Panc1 (cell line): ENCODE results near the gene FHIT. TPM values are rescaled to one million over a fixed set of nuclear protein-coding genes. Genes with fewer than 3 reads are reported as not detected.

Source experiments
- ATAC-seq: fragments of 200-7000 bp; cut with Tn5 transposase; 2 replicates; pipeline ENCODE4 v1.9.1; 2020; ENCODE audit warnings: mild to moderate bottlenecking, moderate library complexity
- BruUV-seq: library from RNA; stranded (reverse); fragments of 400-500 nt; replicated peaks from 2 replicates; lab custom pipeline; 2021; lab: Mats Ljungman, UMichigan
- CTCF ChIA-PET: fragments of 300-600 bp; sonication (Branson Sonifier 250); formaldehyde crosslinking; loops from one replicate; lab custom pipeline; 2022; ENCODE audit warnings: antibody characterized with exemption; lab: Charles Lee
- POLR2A ChIA-PET: fragments of 300-600 bp; sonication (Branson Sonifier 250); formaldehyde crosslinking; loops from one replicate; lab custom pipeline; 2022; ENCODE audit warnings: antibody characterized with exemption; lab: Charles Lee
- DNase-seq: peaks from one replicate; pipeline ENCODE4 v3.0.0-alpha.2; 2010; ENCODE audit warnings: low read depth, low spot score
- H3K27ac ChIP-seq: 2 replicates; pipeline ENCODE4 v1.5.1; 2011; ENCODE audit warnings: mild to moderate bottlenecking, low read length, inconsistent platforms
- H3K27me3 ChIP-seq: fragments of 200-500 bp; sonication (Bioruptor generic); 2 replicates; pipeline ENCODE4 v1.6.0; 2014; ENCODE audit warnings: low read length, inconsistent platforms; ENCODE audit not compliant: control insufficient read depth, insufficient read depth
- H3K36me3 ChIP-seq: fragments of 200-500 bp; sonication (Bioruptor generic); 2 replicates; pipeline ENCODE4 v1.5.1; 2014; ENCODE audit warnings: inconsistent platforms, mild to moderate bottlenecking, low read length, moderate library complexity; ENCODE audit not compliant: control insufficient read depth, insufficient read depth
- H3K4me1 ChIP-seq: 2 replicates; pipeline ENCODE4 v1.5.1; 2011; ENCODE audit warnings: inconsistent platforms, mild to moderate bottlenecking, low read length, moderate library complexity; ENCODE audit not compliant: control insufficient read depth, insufficient read depth
- H3K4me3 ChIP-seq, 2 experiments: 2 replicates each; pipeline ENCODE4 v1.5.1; 2011 to 2012; ENCODE audit warnings: low read depth in 2 of 2, low read length in 2 of 2, mild to moderate bottlenecking in 2 of 2, inconsistent platforms in 1 of 2, moderate library complexity in 1 of 2
- H3K9me3 ChIP-seq: fragments of 200-500 bp; sonication (Bioruptor generic); 2 replicates; pipeline ENCODE4 v1.5.1; 2014; ENCODE audit warnings: low read depth, mild to moderate bottlenecking, inconsistent platforms, low read length, moderate library complexity; ENCODE audit not compliant: control insufficient read depth, insufficient read depth
- CTCF ChIP-seq: fragments of 450-650 bp; IDR thresholded peaks from 2 replicates; pipeline ENCODE4 v1.5.1; 2017; ENCODE audit warnings: mild to moderate bottlenecking
- POLR2AphosphoS5 ChIP-seq: IDR thresholded peaks from 2 replicates; pipeline ENCODE4 v1.6.1; 2012; ENCODE audit warnings: mild to moderate bottlenecking, low read depth, low read length, moderate library complexity
- REST ChIP-seq, 2 experiments: IDR thresholded peaks; 2 replicates each; pipeline ENCODE4 v1.6.1; 2011 to 2012; ENCODE audit warnings: low read depth in 2 of 2, control low read depth in 1 of 2, low read length in 1 of 2, mild to moderate bottlenecking in 1 of 2, moderate library complexity in 1 of 2; ENCODE audit not compliant: insufficient read depth in 1 of 2
- SIN3A ChIP-seq: IDR thresholded peaks from 2 replicates; pipeline ENCODE4 v1.6.1; 2012; ENCODE audit warnings: low read depth, mild to moderate bottlenecking, low read length, moderate library complexity, borderline replicate concordance; ENCODE audit not compliant: insufficient read depth
- TCF7L2 ChIP-seq: IDR thresholded peaks from 2 replicates; pipeline ENCODE4 v1.6.1; 2011; ENCODE audit warnings: mild to moderate bottlenecking, low read depth, low read length, inconsistent platforms
- in situ Hi-C: cut with HindIII; loops from 2 replicates; pipeline ENCODE4 v1.10.0; 2016; ENCODE audit warnings: low sequenced_read_pairs, low pct_unique_long_range_greater_than_20kb
- intact Hi-C: fragments of 100-400 bp; cut with micrococcal nuclease; formaldehyde crosslinking; loops from one replicate; pipeline ENCODE4 v1.10.0; 2022; ENCODE audit not compliant: unreplicated experiment
- total RNA-seq: library from RNA; stranded (reverse); gene quantifications from one replicate; pipeline ENCODE4 v1.2.1, GENCODE V29; 2021; ENCODE audit not compliant: unreplicated experiment

FHIT gene
- total RNA-seq, 1 experiment from 2014 or later: 2.2 TPM

- POLR2A ChIA-PET: no interaction called here
- H3K4me1 ChIP-seq: no peaks in the 10 kb centered on the region
- no peaks in the 10 kb centered on the region for H3K36me3 ChIP-seq
- CTCF ChIA-PET: no interaction called here
- no peak overlapping the region for H3K4me3 ChIP-seq
- intact Hi-C loops (no loop called here), in situ Hi-C loops (no loop called here)
- BruUV-seq: no TSS peak
- no peak for DNase-seq
- no peaks in the 10 kb centered on the region for H3K27me3 ChIP-seq
- no peak for ATAC-seq
- H3K9me3 ChIP-seq: no peaks in the 10 kb centered on the region
- H3K27ac ChIP-seq: no peak overlapping the region
- TF ChIP-seq POLR2AphosphoS5 (no peak), CTCF (no peak), REST (IDR thresholded peaks at IDR 0.05; ENCODE audit: insufficient read depth in 1 of 2, low read depth in 2 of 2, low read length in 1 of 2) (no peak), TCF7L2 (no peak), SIN3A (no peak)
Observed at GRCh38 chr3:60916546-60916945, 334.7 kb downstream of the FHIT start.

- no peak overlapping the region for H3K4me3 ChIP-seq
- intact Hi-C loops: no loop called here
- no TSS peak for BruUV-seq
- H3K36me3 ChIP-seq: no peaks in the 10 kb centered on the region
- no peaks in the 10 kb centered on the region for H3K27me3 ChIP-seq
- H3K27ac ChIP-seq: no peak overlapping the region
- ChIA-PET POLR2A (no interaction called here), CTCF (no interaction called here)
- DNase-seq (no peak), ATAC-seq (no peak)
- TF ChIP-seq TCF7L2 (no peak), SIN3A (no peak), REST (IDR thresholded peaks at IDR 0.05; ENCODE audit: insufficient read depth in 1 of 2, low read depth in 2 of 2, low read length in 1 of 2) (no peak), POLR2AphosphoS5 (no peak), CTCF (no peak)
- in situ Hi-C loops: no loop called here
- no peaks in the 10 kb centered on the region for H3K9me3 ChIP-seq
- no peaks in the 10 kb centered on the region for H3K4me1 ChIP-seq
Observed at GRCh38 chr3:60913474-60913873, 337.8 kb downstream of the FHIT start.
